Inferior parietal cortex (tissue), 1 donor: ENCODE results near the gene FOXK2.
A peak's percentile ranks its signal among the peaks of the same experiment; 100 is the strongest.

Experiments
- DNase-seq: peaks from one replicate; pipeline ENCODE4 v3.0.0-alpha.2; 2016; ENCODE audit errors: extremely low spot score

Gene FOXK2

GRCh38 chr17:82589851-82590180 is 70.3 kb downstream of the FOXK2 start:
- no peak for DNase-seq

GRCh38 chr17:82590216-82590615 is 70.7 kb downstream of the FOXK2 start:
- DNase-seq, result no peak

- no peak for DNase-seq
Observed at GRCh38 chr17:82590881-82591539, 71.5 kb downstream of the FOXK2 start.

- DNase-seq, result no peak
Observed at GRCh38 chr17:82592289-82592766, 72.8 kb downstream of the FOXK2 start.

- peak; percentile 75 for DNase-seq
Observed at GRCh38 chr17:82592767-82593589, 73.4 kb downstream of the FOXK2 start.

GRCh38 chr17:82593590-82594087 is 74.1 kb downstream of the FOXK2 start:
- no peak for DNase-seq

- no peak for DNase-seq
Observed at GRCh38 chr17:82594571-82594970, 75.0 kb downstream of the FOXK2 start.

GRCh38 chr17:82595893-82596292 is 76.4 kb downstream of the FOXK2 start:
- no peak for DNase-seq

GRCh38 chr17:82596296-82596695 is 76.8 kb downstream of the FOXK2 start:
- no peak for DNase-seq

- DNase-seq, result no peak
Observed at GRCh38 chr17:82596837-82597672, 77.5 kb downstream of the FOXK2 start.

- DNase-seq, result no peak
Observed at GRCh38 chr17:82598256-82599119, 79.0 kb downstream of the FOXK2 start.

- DNase-seq, result no peak
Observed at GRCh38 chr17:82599674-82600661, 80.4 kb downstream of the FOXK2 start.

- DNase-seq, result no peak
Observed at GRCh38 chr17:82600731-82601446, 81.4 kb downstream of the FOXK2 start.

- no peak for DNase-seq
Observed at GRCh38 chr17:82601447-82602000, 82.0 kb downstream of the FOXK2 start.

- no peak for DNase-seq
Observed at GRCh38 chr17:82602487-82602886, 83.0 kb downstream of the FOXK2 start.

- no peak for DNase-seq
Observed at GRCh38 chr17:82602986-82603710, 83.6 kb downstream of the FOXK2 start.

- DNase-seq, result peak; percentile 47
Observed at GRCh38 chr17:82603981-82604448, 84.5 kb downstream of the FOXK2 start.

GRCh38 chr17:82604532-82604931 is 85.0 kb downstream of the FOXK2 start:
- DNase-seq, result no peak
